Activated naive CD4-positive, alpha-beta T cell treated with anti-CD3 and anti-CD28 coated beads, Interleukin-2, amount 50 U/mL, for 24 hours (primary cell): ENCODE measurements around the gene ARHGAP26.

ENCODE experiments used
- H3K27ac Mint-ChIP-seq: one replicate; pipeline ENCODE4 v1.8.0; 2021; ENCODE audit warnings: mild to moderate bottlenecking, mixed read lengths
- H3K27me3 Mint-ChIP-seq: one replicate; pipeline ENCODE4 v1.8.0; 2021; ENCODE audit warnings: mixed read lengths
- H3K36me3 Mint-ChIP-seq: one replicate; pipeline ENCODE4 v1.8.0; 2021; ENCODE audit warnings: mixed read lengths
- H3K4me1 Mint-ChIP-seq: one replicate; pipeline ENCODE4 v1.8.0; 2021; ENCODE audit warnings: mixed read lengths
- H3K4me3 Mint-ChIP-seq: one replicate; pipeline ENCODE4 v1.8.0; 2021; ENCODE audit warnings: mild to moderate bottlenecking, mixed read lengths
- H3K9me3 Mint-ChIP-seq: one replicate; pipeline ENCODE4 v1.8.0; 2021; ENCODE audit warnings: mixed read lengths

Gene ARHGAP26, protein sequence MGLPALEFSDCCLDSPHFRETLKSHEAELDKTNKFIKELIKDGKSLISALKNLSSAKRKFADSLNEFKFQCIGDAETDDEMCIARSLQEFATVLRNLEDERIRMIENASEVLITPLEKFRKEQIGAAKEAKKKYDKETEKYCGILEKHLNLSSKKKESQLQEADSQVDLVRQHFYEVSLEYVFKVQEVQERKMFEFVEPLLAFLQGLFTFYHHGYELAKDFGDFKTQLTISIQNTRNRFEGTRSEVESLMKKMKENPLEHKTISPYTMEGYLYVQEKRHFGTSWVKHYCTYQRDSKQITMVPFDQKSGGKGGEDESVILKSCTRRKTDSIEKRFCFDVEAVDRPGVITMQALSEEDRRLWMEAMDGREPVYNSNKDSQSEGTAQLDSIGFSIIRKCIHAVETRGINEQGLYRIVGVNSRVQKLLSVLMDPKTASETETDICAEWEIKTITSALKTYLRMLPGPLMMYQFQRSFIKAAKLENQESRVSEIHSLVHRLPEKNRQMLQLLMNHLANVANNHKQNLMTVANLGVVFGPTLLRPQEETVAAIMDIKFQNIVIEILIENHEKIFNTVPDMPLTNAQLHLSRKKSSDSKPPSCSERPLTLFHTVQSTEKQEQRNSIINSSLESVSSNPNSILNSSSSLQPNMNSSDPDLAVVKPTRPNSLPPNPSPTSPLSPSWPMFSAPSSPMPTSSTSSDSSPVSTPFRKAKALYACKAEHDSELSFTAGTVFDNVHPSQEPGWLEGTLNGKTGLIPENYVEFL

DNA sequence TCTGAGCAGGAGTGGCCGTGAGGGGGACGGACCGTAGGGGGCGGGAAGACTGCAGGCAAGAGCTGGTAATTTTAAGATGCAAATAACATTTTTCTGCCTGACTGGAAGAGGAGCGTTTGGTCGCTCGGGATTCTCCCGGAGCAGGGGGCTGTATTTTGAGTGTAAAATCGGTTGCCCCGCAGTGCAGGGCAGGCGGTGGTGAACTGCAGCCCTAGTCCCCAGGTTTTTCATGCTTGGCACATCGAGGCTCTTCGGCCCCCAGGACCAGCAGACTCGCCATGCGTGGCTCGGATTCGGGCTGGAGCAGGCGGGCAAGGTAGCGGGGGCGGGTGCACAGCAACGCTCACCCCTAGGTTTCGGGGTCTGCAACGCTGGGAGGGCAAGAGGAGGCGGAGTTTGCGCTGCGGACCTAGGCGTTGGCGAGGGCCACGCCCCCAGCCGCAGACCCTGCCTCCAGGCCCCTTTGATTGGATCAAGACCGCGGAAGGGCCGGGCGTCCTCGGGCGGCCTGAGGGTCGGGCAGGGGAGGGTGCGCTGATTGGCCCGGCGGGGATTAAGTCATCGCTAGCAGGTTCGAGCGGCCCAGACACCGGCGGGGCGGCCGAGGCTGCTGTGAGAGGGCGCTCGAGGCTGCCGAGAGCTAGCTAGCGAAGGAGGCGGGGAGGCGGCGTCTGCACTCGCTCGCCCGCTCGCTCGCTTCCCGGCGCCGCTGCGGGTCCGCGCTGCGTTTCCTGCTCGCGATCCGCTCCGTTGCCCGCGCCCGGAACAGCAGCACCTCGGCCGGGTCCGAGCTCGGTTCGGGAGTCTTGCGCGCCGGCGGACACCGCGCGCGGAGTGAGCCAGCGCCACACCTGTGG is at the start of gene ARHGAP26:
TSS of gene ARHGAP26 (plus strand) at position 585 of the 857 bp plus-strand sequence. CDS start 385 bp downstream, outside the sequence.
- Mint-ChIP-seq H3K4me1 (peaks cover 40% of the 10 kb centered on the region), H3K36me3 (no peaks in the 10 kb centered on the region), H3K27ac (peak within 1 kb of the TSS; percentile 85), H3K4me3 (peak within 1 kb of the TSS; percentile 91), H3K27me3 (no peaks in the 10 kb centered on the region), H3K9me3 (no peaks in the 10 kb centered on the region)

DNA sequence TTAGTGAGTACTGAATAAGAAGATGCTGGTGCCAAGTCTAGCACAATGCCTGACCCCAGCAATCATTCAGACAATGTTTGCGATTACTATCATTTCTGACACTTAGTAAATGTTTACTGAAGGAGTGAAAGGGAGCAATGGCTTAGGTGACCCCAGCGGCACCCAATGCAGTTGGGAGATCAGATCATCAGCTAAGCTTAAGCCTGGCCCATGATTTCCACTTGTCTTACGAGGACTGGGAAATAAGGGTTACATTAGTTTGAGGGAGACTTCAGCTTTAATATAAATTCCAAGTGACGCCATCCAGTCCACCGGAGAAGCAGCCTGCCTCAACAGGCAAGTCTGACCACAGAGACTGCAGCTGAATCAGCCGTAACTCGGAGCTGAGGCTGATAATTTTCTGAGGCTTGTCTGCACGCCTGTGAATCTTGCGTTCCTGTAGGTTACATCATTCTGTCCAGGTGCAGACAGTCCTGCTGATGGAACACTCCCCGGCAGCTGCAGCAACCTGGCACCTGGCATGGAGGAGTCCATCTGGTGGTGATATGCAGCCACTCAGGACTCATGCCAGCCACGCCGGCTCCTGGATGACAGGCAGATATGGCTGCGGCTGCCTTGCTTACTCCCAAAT is 49.4 kb upstream of the ARHGAP26 start:
- no peak overlapping the region for H3K27ac Mint-ChIP-seq
- H3K4me1 Mint-ChIP-seq = peaks cover 3% of the 10 kb centered on the region
- H3K4me3 Mint-ChIP-seq = no peak overlapping the region
- H3K9me3 Mint-ChIP-seq = no peaks in the 10 kb centered on the region
- no peaks in the 10 kb centered on the region for H3K36me3 Mint-ChIP-seq
- peaks cover 3% of the 10 kb centered on the region for H3K27me3 Mint-ChIP-seq

DNA sequence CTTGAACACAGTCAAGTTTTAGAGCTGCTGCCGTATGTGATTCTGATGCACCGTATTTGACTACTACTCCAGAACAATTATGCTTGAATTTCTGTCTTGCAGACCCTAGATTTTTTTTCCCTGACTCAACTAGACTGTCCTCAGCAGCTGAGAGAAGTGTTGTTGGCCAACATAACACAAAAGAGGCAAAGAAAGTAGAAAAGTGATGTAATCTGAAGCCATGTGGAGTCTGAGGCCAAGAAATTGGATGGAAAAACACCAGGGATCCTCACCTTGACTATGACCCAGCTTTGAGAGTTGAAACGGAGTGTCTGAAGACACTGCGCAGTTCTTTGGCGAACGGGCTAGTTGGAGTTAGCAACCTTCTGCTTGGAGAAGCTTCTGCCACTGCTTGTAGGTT is 48.0 kb upstream of the ARHGAP26 start:
- H3K27ac Mint-ChIP-seq = no peak overlapping the region
- H3K27me3 Mint-ChIP-seq = peaks cover 3% of the 10 kb centered on the region
- no peak overlapping the region for H3K4me3 Mint-ChIP-seq
- peaks cover 3% of the 10 kb centered on the region for H3K4me1 Mint-ChIP-seq
- no peaks in the 10 kb centered on the region for H3K9me3 Mint-ChIP-seq
- no peaks in the 10 kb centered on the region for H3K36me3 Mint-ChIP-seq

DNA sequence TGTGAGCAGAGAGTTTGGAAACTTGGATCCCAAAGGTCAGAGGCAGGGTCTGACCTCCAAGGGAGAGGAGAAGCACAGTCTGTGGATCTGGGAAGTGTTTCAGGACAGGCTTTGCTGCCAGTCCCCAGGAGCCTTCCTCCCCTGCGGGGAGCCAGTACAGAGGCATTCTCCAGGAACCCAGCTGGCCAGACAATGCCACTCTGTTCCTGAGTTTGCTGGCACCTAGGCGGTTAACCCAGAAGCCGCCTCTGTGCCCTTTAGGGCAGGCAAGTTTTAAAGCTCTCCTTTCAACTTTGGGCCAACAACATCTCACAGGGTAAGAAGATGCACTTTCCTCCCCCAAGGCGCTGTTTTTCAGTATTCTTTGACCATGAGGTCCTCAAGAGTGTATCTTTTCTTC is 47.3 kb upstream of the ARHGAP26 start:
- H3K36me3 Mint-ChIP-seq = no peaks in the 10 kb centered on the region
- no peaks in the 10 kb centered on the region for H3K4me1 Mint-ChIP-seq
- H3K4me3 Mint-ChIP-seq = no peak overlapping the region
- H3K9me3 Mint-ChIP-seq = no peaks in the 10 kb centered on the region
- peaks cover 3% of the 10 kb centered on the region for H3K27me3 Mint-ChIP-seq
- H3K27ac Mint-ChIP-seq = no peak overlapping the region

DNA sequence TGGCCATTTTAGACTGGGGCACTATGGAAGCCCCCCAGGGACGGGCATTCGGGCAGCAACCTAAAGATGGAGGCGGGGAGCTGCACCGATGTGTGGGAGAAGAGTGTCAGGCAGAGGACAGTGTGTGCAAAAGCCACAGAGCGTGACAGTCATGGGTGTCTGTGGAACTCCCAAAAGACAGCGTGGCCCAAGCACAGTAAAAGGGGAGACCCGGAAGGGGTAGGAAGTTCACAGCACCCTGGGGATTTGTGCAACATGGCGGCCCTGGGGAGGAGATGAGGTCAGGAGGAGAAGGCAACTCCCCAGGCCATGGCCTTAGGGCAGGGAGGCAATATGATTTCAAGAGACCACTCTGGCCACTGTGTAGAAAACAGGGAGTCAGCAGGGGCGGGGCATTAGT is 45.4 kb upstream of the ARHGAP26 start:
- Mint-ChIP-seq H3K36me3 (no peaks in the 10 kb centered on the region), H3K4me1 (no peaks in the 10 kb centered on the region), H3K4me3 (no peak overlapping the region), H3K27me3 (peaks cover 3% of the 10 kb centered on the region), H3K27ac (no peak overlapping the region), H3K9me3 (no peaks in the 10 kb centered on the region)

DNA sequence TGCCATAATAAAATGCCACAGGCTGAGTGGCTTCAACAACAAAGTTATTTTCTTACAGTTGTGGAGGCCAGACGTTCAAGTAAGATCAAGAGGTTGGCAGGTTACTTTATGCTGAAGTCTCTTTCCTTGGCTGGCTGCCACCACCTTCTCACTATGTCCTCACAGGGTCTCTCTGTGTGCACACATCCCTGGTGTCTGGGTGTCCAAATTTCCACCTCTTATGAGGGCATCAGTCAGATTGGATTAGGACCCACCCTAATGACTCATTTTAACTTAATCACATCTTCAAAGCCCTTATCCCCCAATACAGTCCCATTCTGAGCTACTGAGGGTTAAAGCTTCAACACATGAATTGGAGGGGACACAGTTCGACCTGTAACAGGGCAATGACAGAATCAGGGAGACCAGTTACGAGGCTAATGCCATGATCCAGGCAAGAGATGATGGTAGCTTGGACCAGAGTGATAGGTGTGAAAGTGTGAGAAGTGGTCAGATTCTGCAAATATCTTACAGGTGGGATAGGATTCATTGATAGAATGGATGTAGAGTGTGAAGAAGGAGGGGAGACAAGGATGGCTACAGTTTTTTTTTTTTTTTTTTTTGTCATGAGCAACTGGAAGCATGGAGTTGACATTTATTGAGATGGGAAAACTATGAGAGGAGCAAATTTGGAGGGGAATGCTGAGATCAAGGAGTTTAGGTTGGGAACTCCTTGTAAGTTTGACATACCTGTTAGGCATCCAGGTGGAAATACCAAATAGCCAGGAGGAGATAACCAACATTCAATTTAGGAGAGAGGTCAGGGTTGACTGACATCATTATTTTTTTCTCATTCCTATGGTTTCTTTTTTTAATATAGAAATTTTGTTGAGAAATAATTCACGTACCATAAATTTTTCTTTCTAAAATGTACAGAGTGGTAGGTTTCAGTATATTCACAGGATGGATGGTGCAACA is 44.7 kb upstream of the ARHGAP26 start:
- Mint-ChIP-seq H3K27ac (no peak overlapping the region), H3K9me3 (no peaks in the 10 kb centered on the region), H3K36me3 (no peaks in the 10 kb centered on the region), H3K4me3 (no peak overlapping the region), H3K27me3 (peaks cover 3% of the 10 kb centered on the region), H3K4me1 (no peaks in the 10 kb centered on the region)

DNA sequence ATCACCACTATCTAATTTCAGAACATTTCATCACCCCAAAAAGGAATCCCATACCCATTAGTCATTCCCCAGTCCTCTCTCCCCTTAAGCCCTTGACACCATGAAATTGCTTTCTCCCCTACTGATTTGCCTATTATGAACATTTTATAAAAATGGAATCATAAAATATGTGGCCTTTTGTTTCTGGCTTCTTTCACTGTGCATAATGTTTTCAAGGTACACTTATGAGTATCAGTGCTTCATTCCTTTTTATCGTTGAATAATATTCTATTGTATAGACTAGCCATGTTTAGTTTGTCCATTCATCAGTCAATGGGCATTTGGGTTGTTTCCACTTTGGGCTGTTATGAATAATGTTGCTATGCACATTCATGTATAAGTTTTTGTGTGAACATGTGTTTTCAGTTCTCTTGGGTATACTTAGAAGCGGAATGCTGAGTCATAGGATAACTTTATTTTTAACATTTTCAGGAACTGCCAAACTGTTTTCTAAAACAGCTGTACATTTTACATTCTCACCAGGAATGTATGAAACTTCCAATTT is 43.9 kb upstream of the ARHGAP26 start:
- Mint-ChIP-seq H3K36me3 (no peaks in the 10 kb centered on the region), H3K4me3 (no peak overlapping the region), H3K27ac (no peak overlapping the region), H3K4me1 (no peaks in the 10 kb centered on the region), H3K9me3 (no peaks in the 10 kb centered on the region), H3K27me3 (peaks cover 3% of the 10 kb centered on the region)

DNA sequence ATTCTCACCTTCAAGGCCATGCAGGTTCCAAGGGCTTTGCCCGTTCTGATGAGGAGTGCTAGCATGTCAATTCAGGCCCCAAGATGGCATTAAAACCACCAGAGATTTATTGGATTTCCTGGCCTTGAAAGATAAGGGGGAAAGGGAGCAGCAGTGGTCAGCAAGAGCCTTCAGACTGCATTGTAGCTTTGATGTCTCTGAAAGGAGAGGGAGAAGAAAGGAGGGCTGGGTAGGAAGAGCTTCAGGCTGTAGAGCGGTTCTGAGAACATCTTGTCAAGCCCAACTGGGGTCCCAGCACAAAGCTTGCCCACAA is 42.5 kb upstream of the ARHGAP26 start:
- H3K4me3 Mint-ChIP-seq = no peak overlapping the region
- H3K9me3 Mint-ChIP-seq = no peaks in the 10 kb centered on the region
- H3K27ac Mint-ChIP-seq = no peak overlapping the region
- H3K4me1 Mint-ChIP-seq = no peaks in the 10 kb centered on the region
- no peaks in the 10 kb centered on the region for H3K36me3 Mint-ChIP-seq
- H3K27me3 Mint-ChIP-seq = peaks cover 3% of the 10 kb centered on the region

DNA sequence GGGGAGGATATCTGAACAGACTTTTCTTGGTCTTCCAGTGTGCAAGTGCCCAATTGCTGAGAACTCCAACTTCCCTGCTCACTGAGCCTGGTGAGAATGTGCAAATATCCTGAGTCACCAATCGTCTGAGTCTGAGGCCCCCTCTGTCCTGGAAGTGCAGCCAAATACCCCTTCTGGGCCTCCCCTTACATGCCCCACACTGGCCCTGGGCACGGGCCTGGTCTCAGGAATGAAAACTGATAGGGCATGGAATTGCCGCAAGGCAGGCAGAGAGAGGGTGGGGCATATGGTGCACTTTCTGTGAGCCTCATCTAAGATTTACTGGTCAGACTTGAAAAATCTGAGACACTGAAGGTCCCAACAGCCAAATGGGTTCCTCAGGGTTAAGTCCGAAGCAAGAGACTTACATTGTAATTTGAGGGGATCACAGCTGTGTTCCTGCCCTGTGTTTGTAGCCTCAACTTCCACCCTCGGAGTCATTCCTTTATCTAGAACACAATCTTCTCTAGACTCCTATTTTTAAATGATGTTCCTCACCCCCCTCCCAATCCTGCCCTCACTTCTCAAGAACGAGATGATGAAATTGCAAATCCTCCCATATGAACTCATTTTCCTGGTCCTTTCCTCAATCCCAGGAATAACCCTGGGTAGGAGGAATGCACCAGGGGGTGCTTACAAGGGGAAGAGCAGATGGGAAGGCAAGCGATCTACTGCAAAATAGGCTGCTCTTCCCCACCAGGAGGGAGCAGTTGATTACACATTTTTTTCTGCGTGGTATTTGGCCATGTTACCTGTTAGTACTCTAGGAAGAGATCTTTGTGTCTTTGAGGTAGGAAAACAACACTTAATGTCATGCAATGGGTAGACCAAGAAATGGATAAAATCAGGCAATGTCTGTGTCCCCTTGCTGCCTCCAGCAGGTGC is 34.6 kb upstream of the ARHGAP26 start:
- H3K27ac Mint-ChIP-seq = no peak overlapping the region
- peaks cover 15% of the 10 kb centered on the region for H3K4me1 Mint-ChIP-seq
- H3K4me3 Mint-ChIP-seq = no peak overlapping the region

DNA sequence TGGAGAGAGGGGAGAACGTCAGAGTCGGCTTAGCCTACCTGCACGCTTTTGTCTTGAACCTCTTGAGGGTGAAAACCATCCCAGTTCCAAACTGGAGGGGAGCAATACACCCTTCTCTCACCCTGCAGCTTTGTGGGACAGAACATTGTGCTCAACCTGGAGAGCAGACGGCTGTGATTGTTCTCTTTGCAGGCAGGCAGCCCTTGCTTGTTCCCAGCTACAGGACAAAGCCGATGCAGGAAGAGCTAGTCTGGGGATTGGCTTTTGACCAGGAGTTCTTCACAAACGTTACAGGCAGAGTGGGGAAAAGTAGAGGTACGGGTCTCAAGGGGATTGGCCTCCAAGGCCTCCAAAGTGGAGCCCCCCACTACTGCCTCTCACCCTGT is 33.9 kb upstream of the ARHGAP26 start:
- H3K36me3 Mint-ChIP-seq = no peaks in the 10 kb centered on the region
- H3K4me3 Mint-ChIP-seq = no peak overlapping the region

More for the DNA sequence above, 34.6 kb upstream of the ARHGAP26 start:
- no peaks in the 10 kb centered on the region for H3K27me3 Mint-ChIP-seq
- no peaks in the 10 kb centered on the region for H3K9me3 Mint-ChIP-seq
- no peaks in the 10 kb centered on the region for H3K36me3 Mint-ChIP-seq

DNA sequence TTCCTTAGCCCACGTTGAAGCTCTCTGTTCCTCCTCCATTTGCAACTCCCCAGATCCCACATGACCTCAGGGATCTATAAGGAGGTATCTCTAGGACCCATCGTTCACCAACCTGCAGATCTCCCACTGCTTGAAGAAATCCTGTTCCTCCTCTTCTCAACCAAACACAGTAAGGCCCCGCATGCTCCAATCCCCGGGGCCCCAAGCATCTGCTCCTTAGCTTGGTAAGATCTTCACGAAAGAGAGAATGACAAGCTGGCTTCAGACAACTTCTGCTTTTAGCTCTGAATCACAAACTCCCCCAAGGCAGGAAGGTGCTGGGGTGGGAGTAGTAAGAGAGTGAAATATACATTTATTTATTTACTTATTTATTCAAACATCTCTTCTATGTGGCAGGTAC is 33.0 kb upstream of the ARHGAP26 start:
- Mint-ChIP-seq H3K4me3 (no peak overlapping the region), H3K27me3 (no peaks in the 10 kb centered on the region), H3K4me1 (peaks cover 15% of the 10 kb centered on the region), H3K27ac (no peak overlapping the region), H3K36me3 (no peaks in the 10 kb centered on the region), H3K9me3 (no peaks in the 10 kb centered on the region)

More for the DNA sequence above, 33.9 kb upstream of the ARHGAP26 start:
- Mint-ChIP-seq H3K4me1 (peaks cover 15% of the 10 kb centered on the region), H3K9me3 (no peaks in the 10 kb centered on the region), H3K27me3 (no peaks in the 10 kb centered on the region), H3K27ac (no peak overlapping the region)

DNA sequence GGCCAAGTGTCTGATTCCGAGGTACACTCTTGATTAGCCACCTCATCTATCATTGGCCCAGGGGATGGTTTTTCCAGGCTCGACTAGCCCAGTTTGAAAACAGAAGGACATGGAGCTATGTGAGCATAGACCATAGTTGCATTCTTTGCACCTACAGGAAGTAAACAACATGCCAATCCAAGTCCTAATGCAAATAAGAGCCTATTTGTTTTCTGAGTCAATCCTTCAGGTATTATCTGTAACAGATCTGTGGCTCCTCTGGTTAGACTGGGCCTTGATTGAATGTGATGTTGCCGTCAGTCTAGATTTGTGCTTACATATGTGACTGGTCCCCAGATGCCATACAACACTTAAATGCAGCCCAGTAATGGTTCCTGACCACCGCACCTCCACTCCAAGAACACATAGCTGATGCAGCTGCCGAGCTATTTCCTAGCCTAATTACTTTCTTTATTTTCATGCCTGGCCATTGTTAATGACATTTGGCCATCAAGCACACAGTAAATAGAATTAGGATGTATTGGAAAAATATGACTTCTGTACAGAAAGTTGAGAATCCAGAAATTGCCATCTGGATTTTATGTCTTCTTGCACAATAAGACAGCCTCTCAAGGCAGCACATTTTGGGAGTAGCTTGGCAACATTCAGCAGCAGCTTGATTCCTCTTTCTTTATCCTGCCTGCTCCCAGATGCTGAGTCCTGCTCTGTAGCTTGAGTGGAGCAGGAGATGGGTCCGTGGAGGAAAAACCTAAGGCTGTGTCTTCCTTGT is 29.5 kb upstream of the ARHGAP26 start:
- no peaks in the 10 kb centered on the region for H3K36me3 Mint-ChIP-seq
- H3K9me3 Mint-ChIP-seq = no peaks in the 10 kb centered on the region
- H3K4me1 Mint-ChIP-seq = no peaks in the 10 kb centered on the region
- no peak overlapping the region for H3K4me3 Mint-ChIP-seq
- H3K27me3 Mint-ChIP-seq = peaks cover 5% of the 10 kb centered on the region
- H3K27ac Mint-ChIP-seq = no peak overlapping the region
